IPS DF 4.7 (cell line): Measurements from ENCODE around the gene MRPL1.

ENCODE experiments used
- DNase-seq: peaks from one replicate; pipeline ENCODE4 v3.0.0-alpha.2; 2013; ENCODE audit warnings: low spot score; ENCODE audit errors: extremely low read depth

The MRPL1 gene

GRCh38 chr4:77862478-77863216 lies at the start of gene MRPL1:
MRPL1 (plus strand) TSS chr4:77862830; CDS start chr4:77862849, 19 bp downstream.
- peak; percentile 82 for DNase-seq

- no peak for DNase-seq
These were observed 47.0 kb upstream of the MRPL1 start for GRCh38 chr4:77815636-77816035.

GRCh38 chr4:77816546-77816945 lies 46.1 kb upstream of the MRPL1 start:
- DNase-seq = no peak

- DNase-seq = no peak
These were observed 45.1 kb upstream of the MRPL1 start for GRCh38 chr4:77817304-77818072.

- no peak for DNase-seq
These were observed 44.5 kb upstream of the MRPL1 start for GRCh38 chr4:77818073-77818601.

- no peak for DNase-seq
These were observed 43.8 kb upstream of the MRPL1 start, which contains the start of gene CNOT6L for GRCh38 chr4:77818602-77819403. CNOT6L (minus strand) TSS chr4:77819368; CDS start chr4:77819308, 60 bp downstream.

GRCh38 chr4:77819404-77819842 lies 43.2 kb upstream of the MRPL1 start:
- no peak for DNase-seq

GRCh38 chr4:77819843-77820648 lies 42.6 kb upstream of the MRPL1 start:
- DNase-seq = no peak

- DNase-seq = no peak
These were observed 41.7 kb upstream of the MRPL1 start for GRCh38 chr4:77820649-77821561.

- no peak for DNase-seq
These were observed 40.9 kb upstream of the MRPL1 start for GRCh38 chr4:77821775-77822174.

GRCh38 chr4:77826275-77826674 lies 36.4 kb upstream of the MRPL1 start:
- no peak for DNase-seq

GRCh38 chr4:77827343-77827742 lies 35.3 kb upstream of the MRPL1 start:
- no peak for DNase-seq

GRCh38 chr4:77833126-77833724 lies 29.4 kb upstream of the MRPL1 start:
- no peak for DNase-seq

GRCh38 chr4:77834403-77834802 lies 28.2 kb upstream of the MRPL1 start:
- no peak for DNase-seq

GRCh38 chr4:77843628-77844027 lies 19.0 kb upstream of the MRPL1 start:
- no peak for DNase-seq

GRCh38 chr4:77844363-77844762 lies 18.3 kb upstream of the MRPL1 start:
- no peak for DNase-seq

GRCh38 chr4:77845400-77845799 lies 17.2 kb upstream of the MRPL1 start:
- DNase-seq = no peak

GRCh38 chr4:77845929-77846328 lies 16.7 kb upstream of the MRPL1 start:
- no peak for DNase-seq

GRCh38 chr4:77848508-77848907 lies 14.1 kb upstream of the MRPL1 start:
- DNase-seq = no peak
